GM13976 (cell line): Measurements from ENCODE around the gene KCNIP1.

Experiments
- DNase-seq: peaks from one replicate; pipeline ENCODE4 v3.0.0; 2012; ENCODE audit warnings: low spot score
- in situ Hi-C: fragments of 300-500 bp; cut with MboI; formaldehyde crosslinking; loops from one replicate; pipeline ENCODE4 v1.12.0; 2022; ENCODE audit warnings: low sequenced_read_pairs, mixed read lengths, inconsistent platforms; ENCODE audit not compliant: unreplicated experiment
- TF ChIP-seq, protein P1 (sequence below): IDR thresholded peaks from 2 replicates; pipeline ENCODE4 v1.5.1; 2012; ENCODE audit warnings: borderline replicate concordance, mild to moderate bottlenecking; ENCODE audit not compliant: insufficient read depth; ENCODE audit errors: extremely low read depth, missing control alignments, control extremely low read depth

Gene KCNIP1

DNA sequence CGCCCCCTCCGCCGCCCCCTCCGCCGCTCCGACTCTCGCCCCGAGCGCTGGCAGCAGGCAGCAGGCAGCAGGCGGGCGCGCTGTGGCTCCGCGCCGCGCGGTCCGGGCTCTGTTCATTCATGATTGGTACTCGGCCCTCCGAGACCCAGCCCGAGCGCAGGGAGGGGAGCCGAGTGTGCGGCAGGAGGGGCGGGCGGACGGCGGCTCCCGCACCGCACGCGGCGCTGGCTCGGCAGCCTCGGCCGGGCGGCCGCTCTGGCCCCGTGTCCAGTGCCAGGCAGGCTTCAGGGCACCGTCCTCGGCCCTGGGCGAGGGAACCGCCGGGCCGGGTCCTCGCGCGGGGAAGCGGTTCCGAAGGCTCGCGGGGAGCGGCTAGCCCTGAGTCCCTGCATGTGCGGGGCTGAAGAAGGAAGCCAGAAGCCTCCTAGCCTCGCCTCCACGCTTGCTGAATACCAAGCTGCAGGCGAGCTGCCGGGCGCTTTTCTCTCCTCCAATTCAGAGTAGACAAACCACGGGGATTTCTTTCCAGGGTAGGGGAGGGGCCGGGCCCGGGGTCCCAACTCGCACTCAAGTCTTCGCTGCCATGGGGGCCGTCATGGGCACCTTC is at the start of gene KCNIP1:
KCNIP1 (plus strand) TSS at position 31 of the 607 bp plus-strand sequence.
- in situ Hi-C loops, result no loop called here
- TF ChIP-seq, protein P1, sequence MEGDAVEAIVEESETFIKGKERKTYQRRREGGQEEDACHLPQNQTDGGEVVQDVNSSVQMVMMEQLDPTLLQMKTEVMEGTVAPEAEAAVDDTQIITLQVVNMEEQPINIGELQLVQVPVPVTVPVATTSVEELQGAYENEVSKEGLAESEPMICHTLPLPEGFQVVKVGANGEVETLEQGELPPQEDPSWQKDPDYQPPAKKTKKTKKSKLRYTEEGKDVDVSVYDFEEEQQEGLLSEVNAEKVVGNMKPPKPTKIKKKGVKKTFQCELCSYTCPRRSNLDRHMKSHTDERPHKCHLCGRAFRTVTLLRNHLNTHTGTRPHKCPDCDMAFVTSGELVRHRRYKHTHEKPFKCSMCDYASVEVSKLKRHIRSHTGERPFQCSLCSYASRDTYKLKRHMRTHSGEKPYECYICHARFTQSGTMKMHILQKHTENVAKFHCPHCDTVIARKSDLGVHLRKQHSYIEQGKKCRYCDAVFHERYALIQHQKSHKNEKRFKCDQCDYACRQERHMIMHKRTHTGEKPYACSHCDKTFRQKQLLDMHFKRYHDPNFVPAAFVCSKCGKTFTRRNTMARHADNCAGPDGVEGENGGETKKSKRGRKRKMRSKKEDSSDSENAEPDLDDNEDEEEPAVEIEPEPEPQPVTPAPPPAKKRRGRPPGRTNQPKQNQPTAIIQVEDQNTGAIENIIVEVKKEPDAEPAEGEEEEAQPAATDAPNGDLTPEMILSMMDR, result no peak
- DNase-seq, result no peak

DNA sequence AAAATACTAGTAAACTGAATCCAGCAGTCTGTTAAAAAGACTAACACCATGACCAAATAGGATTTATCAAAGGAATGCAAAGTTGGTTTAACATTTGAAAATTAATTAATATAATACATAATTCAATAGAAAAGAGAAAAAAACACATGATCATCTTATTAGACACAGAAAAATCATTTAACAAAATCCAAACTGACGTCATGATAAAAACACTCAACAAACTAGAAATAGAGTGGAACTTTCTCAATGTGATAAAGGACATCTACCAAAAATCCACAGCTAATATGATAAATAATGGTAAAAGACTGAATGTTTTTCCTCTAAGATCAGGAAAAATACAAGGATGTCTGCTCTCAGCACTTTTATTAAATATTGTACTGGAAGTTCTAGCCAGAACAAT is 40.4 kb upstream of the KCNIP1 start:
- no peak for DNase-seq
- TF ChIP-seq, protein P1, result no peak
- in situ Hi-C loops, result no loop called here

DNA sequence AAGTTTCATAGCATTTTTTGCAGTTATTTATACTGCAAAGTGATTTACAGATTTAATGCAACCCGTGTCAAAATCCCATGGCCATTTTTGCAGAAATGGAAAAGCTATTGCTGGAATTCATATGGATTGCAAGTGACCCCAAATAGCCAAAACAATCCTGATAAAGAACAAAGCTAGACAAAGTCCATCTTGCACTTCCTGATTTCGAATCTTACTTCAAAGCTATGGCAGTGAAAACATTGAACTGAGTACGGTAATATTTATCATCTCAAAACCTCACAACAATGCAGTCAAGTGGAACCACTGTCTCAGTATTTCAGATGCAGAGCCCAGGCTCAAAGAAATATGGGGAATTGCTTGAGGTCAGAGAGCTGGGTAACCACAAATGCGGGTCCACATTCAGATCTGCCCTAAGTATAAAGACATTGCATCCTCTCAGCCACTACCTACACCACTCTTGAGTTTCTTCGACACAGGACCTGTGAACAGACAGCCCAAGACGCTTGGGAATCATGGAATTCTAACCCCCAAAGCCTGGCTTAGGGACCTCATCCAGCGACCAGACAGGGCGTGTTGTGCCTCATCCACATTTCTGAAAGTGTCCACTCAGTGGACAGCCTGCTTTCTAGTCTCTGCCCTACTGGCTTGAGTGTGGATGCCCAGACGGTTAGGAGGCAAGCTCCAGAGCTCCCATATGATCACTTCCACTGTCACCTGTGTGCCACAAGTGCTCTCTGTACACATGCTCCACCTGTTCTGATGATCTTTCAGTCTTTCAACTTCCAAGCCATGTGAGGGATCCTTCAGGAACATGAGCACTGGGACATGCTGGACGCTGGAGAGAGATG is 39.3 kb upstream of the KCNIP1 start:
- in situ Hi-C loops, result no loop called here
- no peak for DNase-seq
- TF ChIP-seq, protein P1, result no peak

DNA sequence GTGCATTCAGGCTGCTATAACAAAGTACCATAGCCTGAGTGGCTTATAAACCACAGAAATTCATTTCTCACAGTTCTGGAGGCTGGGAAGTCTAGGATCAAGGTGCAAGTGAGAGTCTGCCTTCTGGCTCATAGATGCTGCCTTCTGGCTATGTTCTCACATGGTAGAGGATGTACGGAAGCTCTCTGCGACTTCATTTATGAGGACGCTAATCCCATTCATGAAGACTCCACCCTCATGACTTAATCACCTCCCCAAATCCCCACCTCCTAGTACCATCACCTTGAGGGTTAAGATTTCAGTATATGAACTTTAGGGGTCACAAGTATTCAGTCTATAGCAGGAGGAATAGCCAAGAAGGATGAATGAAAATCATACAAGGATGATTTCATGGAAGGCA is 37.3 kb upstream of the KCNIP1 start:
- in situ Hi-C loops, result no loop called here
- no peak for DNase-seq

DNA sequence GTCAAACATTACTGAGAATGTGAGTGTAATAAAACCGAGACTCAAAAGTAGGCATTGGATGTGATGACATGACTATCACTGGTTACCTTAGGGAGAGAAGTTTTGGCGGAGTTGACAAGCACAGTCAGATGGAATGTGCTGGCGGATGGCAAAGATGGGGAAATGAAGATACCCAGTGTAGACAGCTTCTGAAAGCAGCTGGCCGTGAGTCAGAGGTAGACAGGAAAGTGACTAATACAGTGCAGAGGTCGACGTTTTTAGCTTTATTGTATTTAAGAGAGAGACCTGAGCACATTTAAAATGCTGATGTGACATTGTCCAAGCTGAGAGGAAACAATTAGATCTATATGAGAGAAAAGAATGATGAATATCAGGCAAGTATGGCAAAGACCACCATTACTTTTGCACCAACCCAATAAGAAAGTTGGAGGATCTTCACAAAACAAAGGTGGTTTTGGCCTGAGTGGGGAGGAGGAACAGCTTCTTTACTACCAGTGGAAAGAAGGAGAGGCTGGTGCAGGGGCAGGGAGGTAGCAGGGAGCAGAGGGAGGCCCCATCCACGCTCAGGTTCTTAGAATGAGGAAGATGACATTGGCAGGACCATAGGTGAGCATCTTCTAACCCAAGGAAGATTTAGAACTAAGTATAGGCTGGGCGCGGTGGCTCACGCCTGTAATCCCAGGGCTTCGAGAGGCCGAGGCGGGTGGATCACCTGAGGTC is 36.7 kb upstream of the KCNIP1 start:
- in situ Hi-C loops, result no loop called here
- TF ChIP-seq, protein P1, result no peak
- DNase-seq, result no peak

More for the DNA sequence above, 37.3 kb upstream of the KCNIP1 start:
- TF ChIP-seq, protein P1, result no peak

DNA sequence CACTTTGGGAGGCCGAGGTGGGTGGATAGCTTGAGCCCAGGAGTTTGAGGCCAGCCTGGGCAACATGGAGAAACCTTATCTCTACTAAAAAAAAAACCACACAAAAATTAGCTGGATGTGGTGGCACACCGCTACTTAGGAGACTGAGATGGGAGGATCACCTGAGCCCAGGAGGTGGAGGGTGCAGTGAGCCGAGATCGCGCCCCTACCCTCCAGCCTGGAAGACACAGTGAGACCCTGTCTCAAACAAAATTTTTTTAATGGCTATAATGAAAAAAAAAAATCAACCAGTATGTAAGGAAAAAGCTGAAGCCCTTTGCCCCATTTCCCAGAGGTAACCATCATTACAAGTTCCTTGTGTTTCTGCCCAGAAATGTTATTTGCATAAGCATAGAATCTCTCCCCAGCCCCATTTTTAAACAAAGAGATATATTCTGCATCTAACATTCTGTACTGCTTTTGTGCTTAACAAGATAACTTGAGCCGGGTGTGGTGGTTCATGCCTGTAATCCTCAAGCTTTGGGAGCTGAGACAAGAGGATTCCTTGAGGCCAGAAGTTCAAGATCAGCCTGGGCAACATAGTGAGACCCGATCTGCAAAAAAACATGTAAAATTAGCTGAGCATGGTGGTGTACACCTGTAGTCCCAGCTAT is 35.1 kb upstream of the KCNIP1 start:
- in situ Hi-C loops, result no loop called here
- DNase-seq, result no peak
- TF ChIP-seq, protein P1, result no peak
